Progenitor cell of endocrine pancreas (in vitro differentiated cells): ENCODE results near the gene MTCL1. TPM values are rescaled to one million over a fixed set of nuclear protein-coding genes. Genes with fewer than 3 reads are reported as not detected.

Experiments used
- DNase-seq: peaks from one replicate; pipeline ENCODE4 v3.0.0; 2021; ENCODE audit warnings: low spot score; ENCODE audit not compliant: unreplicated experiment
- H3K27ac Mint-ChIP-seq: 2 replicates; pipeline ENCODE4 v1.8.0; 2021; ENCODE audit warnings: mild to moderate bottlenecking, moderate library complexity, mixed read lengths
- H3K27me3 Mint-ChIP-seq: 2 replicates; pipeline ENCODE4 v1.8.0; 2021; ENCODE audit warnings: mixed read lengths
- H3K36me3 Mint-ChIP-seq: 2 replicates; pipeline ENCODE4 v1.8.0; 2022; ENCODE audit warnings: mixed read lengths; ENCODE audit not compliant: insufficient read depth
- H3K4me1 Mint-ChIP-seq: 2 replicates; pipeline ENCODE4 v1.8.0; 2021; ENCODE audit warnings: low read depth, mixed read lengths
- H3K4me3 Mint-ChIP-seq: 2 replicates; pipeline ENCODE4 v1.8.0; 2021; ENCODE audit warnings: low read depth, mild to moderate bottlenecking, moderate library complexity, mixed read lengths
- H3K9me3 Mint-ChIP-seq: 2 replicates; pipeline ENCODE4 v1.8.0; 2021; ENCODE audit warnings: low read depth, mixed read lengths
- CTCF ChIP-seq: fragments of 200-600 bp; sonication (generic); IDR thresholded peaks from one replicate; pipeline ENCODE4 v1.5.0; 2021; ENCODE audit warnings: antibody characterized with exemption, mild to moderate bottlenecking; ENCODE audit not compliant: unreplicated experiment
- total RNA-seq: library from RNA; stranded (reverse); gene quantifications from 2 replicates; pipeline ENCODE4 v1.2.1, GENCODE V29; 2021

The MTCL1 gene
- total RNA-seq, 1 donor from 2014 or later = 81.5 TPM

GRCh38 chr18:8659609-8660242 is 45.6 kb upstream of the MTCL1 start:
- Mint-ChIP-seq H3K36me3 (no peaks in the 10 kb centered on the region), H3K27me3 (peaks cover 13% of the 10 kb centered on the region), H3K4me1 (peaks cover 25% of the 10 kb centered on the region), H3K27ac (no peak overlapping the region), H3K9me3 (no peaks in the 10 kb centered on the region), H3K4me3 (no peak overlapping the region)
- no peak for TF ChIP-seq CTCF
- no peak for DNase-seq

- H3K4me1 Mint-ChIP-seq = peaks cover 24% of the 10 kb centered on the region
- H3K27ac Mint-ChIP-seq = no peak overlapping the region
- no peak for DNase-seq
- H3K27me3 Mint-ChIP-seq = peaks cover 13% of the 10 kb centered on the region
- H3K4me3 Mint-ChIP-seq = no peak overlapping the region
- H3K36me3 Mint-ChIP-seq = no peaks in the 10 kb centered on the region
- TF ChIP-seq CTCF = no peak
- no peaks in the 10 kb centered on the region for H3K9me3 Mint-ChIP-seq
These were observed 45.0 kb upstream of the MTCL1 start for GRCh38 chr18:8660316-8660715.

DNA sequence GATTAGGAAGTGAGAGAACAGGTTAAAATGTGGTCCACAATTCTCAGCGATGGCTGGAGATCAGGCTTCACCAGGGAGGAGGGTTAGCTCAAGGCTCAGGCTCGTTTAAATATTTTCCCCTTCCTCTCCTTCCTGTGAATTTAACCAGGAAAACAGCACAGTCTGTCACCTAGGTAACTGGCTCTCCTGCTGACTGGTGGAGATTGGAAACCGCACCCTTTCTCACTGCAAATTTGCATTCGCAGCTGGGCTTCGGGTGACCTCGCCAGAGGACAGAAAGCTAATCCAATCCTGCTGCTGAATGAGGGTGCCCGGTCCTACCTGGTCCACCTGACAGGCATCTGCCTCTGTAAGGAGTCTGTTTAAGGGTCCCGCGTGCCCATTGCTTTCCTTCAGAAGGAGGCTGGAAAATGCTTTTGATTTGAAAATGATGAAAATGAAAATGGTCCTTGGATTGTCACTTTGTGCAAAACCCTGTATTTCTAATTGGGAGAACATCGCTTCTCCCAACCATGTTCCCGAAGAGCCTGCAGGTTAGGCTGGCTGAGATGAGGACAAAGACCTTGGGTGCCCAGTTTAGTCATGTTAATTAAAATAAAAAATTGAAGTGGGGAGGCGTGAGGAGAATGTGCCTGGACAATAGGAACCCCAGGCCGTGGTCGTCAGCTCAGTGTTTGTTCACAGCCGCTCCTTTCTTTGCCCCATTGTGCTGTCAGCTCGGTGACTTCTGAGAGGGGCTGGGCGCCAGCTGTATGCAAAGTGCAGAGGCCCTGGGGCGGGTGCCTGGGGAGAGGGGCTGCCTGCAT is 43.4 kb upstream of the MTCL1 start:
- Mint-ChIP-seq H3K36me3 (no peaks in the 10 kb centered on the region), H3K27me3 (peaks cover 11% of the 10 kb centered on the region), H3K4me3 (peak overlapping the region; percentile 7), H3K9me3 (no peaks in the 10 kb centered on the region), H3K27ac (no peak overlapping the region), H3K4me1 (peaks cover 24% of the 10 kb centered on the region)
- no peak for DNase-seq
- TF ChIP-seq CTCF = no peak

DNA sequence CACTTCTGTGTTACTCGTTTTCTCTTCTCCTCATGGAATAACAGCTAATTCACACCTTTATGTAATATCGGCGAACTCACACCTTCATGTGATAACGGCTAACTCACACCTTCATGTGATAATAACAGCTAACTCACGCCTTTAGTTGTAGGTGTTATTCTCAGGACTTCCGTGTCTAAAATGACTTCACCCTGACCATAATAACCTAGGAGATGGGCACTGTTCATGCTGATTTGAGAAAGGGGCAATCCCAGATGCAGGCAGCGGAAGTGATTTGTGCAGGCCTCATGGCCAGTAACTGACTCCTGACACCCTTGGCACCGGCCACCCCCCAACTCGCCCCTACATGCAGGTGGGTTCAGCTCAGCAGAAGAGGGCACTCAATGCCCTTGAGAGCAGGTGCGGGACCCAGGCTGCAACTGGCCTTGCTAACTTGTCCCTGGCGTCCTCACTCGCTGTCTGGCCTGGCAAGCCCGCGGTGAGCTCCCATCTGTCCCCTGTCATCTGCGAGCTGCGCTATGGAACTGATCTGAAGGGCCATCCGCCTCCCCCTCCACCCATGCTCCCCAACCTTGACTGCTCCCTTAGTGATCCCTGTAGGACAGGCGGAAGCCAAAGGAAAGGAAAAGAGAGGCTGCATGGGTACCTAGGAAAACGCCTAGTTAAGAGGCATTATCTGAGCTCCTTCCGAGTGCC is 42.6 kb upstream of the MTCL1 start:
- H3K9me3 Mint-ChIP-seq = no peaks in the 10 kb centered on the region
- peaks cover 11% of the 10 kb centered on the region for H3K27me3 Mint-ChIP-seq

More for the DNA sequence above, 42.6 kb upstream of the MTCL1 start:
- no peak overlapping the region for H3K27ac Mint-ChIP-seq
- TF ChIP-seq CTCF = no peak
- H3K36me3 Mint-ChIP-seq = no peaks in the 10 kb centered on the region
- no peak for DNase-seq
- H3K4me3 Mint-ChIP-seq = no peak overlapping the region
- H3K4me1 Mint-ChIP-seq = peaks cover 24% of the 10 kb centered on the region
